Measurements from ENCODE around the gene FRAT2. TPM values are rescaled to one million over a fixed set of nuclear protein-coding genes. Genes with fewer than 3 reads are reported as not detected.
"Not testable (repeated sequence)": the region's sequence is repeated elsewhere in the genome, so short reads cannot be mapped to it uniquely, and the experiment has no call there.

FRAT2 gene
- polyA plus RNA-seq, 1 donor: 4.8 TPM

DNA sequence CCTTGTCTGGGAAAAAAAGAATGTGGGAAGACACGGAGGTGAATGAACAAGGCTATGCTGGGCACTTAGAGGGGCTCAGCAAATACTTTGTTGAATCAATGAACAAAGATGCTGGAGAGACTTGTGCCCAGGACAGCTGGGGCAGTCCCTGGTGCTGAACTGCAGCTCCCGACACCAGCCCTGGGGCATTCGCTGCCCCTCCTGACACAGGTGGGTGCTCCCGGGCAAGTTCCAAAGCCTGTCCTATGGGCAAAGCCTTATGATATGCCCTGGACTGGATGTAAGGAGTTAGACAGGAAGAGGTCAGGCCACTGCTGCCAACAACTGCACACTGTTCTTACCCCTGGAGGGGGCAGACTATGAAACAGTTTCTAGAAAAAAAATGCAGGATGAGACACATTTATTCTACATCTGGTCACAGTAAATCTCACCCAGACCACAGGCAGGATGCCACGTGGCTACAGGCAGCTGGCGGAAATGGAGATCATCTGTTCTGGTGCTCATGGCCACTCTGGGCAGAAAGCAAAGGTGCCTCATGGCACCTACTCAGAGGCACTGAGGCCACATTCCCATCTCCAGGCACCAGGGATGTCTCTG is 21.9 kb upstream of the FRAT2 start:
- no peak for DNase-seq

DNA sequence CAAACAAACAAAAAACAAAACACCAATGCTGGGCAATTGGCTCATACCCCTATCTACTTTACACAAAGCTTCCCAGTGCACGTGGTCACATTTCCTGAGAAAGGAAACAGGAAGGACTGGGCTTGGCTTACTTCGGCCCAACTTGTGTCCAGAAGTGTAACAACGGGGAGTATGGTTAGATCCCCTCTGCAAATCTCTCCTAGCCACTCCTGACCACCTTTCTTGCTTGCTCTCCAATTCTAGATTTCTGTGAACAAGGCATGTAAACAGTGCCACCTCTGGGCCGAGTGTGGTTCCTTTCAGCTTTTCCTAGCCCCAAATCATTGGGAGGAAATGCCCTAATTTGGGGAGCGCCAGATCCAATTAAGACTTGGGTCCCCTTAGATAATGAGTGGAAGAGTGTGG is 21.0 kb upstream of the FRAT2 start:
- no peak for DNase-seq

DNA sequence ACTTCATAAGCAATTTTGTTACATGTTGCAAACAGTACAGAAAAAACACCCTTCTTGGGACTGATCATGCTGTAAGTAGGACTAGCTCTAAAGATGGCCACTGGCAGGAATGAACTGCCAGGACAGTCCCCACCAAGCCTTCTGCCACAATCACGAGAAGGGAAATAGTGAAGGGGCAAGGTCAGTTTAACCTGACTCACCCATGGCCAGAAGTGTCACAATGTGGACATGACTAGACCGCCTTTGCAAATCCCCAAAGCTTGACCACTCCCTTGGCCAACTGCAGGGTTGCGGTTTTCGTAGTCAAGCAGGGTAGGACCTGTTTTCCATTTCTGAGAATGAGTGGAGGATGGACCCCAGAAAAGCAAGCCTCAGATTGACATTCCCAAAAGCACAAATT is 19.4 kb upstream of the FRAT2 start:
- DNase-seq: no peak

DNA sequence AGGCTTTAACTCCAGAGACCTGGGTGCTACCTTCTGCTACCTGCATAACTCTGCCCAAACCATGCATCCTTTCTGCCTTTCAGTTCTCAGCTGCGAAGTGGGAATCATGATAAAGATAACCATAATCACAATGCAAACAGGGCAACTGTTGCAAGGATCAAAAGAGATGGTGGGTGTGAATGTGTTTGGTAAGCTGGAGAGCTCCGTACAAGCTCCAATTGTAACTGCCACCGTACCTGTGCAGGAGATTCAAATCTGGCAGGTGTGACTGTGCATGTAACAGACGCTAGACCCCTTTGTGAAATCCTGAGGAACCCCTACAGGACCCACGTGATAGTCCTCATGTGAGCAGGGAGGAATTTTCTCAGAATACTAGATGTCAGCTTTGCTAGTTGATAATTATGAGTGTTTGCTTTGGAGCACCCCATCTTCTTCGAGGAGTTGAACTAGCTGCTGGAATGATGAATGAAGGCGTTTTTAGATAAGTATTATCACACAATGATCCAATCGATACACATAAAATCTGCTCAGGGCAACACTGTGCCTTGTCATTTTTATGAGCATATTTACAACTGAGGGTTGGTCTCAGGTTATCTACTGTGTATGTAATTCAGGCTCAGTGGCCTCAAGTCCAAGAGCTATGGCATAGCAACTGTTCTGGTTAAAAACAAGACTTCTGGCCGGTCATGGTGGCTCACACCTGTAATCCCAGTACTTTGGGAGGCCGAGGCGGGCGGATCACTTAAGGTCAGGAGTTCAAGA is 15.4 kb upstream of the FRAT2 start:
- no peak for DNase-seq

DNA sequence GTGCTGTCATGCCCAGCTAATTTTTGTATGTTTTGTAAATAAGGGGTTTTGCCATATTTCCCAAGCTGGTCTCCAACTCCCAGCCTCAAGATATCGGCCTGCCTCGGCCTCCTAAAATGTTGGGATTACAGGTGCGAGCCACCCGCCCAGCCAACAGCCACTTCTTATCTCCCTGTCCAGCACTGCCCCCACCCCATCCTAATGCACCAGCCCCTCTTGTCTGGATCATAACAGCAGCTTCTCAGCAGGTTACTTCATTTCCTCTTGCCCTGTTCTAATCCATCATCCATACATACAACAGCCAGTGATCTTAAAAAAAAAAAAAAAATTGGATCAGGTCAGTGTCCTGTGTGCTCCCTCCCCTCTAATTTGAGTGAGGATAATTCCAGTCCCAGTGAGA is 12.8 kb upstream of the FRAT2 start:
- no peak for DNase-seq

DNA sequence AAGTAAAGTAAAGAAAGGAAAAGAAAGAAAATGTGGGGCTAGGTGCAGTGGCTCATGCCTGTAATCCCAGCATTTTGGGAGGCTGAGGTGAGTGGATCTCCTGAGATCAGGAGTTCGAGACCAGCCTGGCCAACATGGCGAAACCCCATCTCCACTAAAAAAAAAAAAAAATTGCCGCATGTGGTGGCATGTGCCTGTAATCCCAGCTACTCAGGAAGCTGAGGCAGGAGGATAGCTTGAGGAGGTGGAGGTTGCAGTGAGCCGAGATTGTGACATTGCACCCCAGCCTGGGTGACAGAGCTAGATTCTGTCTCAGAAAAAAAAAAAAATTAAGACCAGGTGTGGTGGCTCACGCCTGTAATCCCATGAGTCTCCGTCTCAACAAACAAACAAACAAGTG is 9.1 kb upstream of the FRAT2 start:
- not testable (repeated sequence) for DNase-seq

DNA sequence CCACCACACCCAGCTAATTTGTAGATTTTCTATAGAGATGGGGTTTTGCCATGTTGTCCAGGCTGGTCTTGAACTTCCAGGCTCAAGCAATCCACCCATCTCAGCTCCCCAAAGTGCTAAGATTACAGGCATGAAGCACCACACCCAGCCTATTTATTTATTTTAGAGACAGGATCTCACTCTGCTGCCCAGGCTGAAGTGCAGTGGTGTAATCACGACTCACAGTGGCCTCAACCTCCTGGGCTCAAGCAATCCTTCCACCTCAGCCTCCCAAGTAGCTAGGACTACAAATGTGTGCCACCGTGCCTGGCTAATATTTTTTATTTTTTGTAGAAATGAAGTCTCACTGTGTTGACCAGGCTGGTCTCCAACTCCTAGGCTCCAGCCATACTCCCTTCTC is 6.9 kb upstream of the FRAT2 start:
- no peak for DNase-seq

DNA sequence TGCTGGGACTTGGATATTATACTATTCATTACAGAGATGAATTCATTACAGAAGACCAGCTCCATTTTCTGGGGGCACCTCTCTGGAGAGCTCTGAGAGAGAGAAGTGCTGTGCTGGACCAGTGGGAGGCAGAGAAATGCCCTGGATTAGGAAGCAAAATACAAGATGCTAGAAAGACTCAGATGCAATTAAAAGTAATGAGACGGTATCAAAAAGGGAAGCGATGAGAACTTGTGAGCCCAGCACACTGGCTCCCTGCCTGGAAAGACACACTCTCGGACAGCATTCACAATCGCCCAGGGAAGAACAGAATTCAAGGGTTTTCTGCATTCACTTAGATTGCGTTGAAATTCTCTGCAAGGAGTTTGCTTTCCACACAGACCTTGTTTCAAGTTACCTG is 3.5 kb upstream of the FRAT2 start:
- no peak for DNase-seq

DNA sequence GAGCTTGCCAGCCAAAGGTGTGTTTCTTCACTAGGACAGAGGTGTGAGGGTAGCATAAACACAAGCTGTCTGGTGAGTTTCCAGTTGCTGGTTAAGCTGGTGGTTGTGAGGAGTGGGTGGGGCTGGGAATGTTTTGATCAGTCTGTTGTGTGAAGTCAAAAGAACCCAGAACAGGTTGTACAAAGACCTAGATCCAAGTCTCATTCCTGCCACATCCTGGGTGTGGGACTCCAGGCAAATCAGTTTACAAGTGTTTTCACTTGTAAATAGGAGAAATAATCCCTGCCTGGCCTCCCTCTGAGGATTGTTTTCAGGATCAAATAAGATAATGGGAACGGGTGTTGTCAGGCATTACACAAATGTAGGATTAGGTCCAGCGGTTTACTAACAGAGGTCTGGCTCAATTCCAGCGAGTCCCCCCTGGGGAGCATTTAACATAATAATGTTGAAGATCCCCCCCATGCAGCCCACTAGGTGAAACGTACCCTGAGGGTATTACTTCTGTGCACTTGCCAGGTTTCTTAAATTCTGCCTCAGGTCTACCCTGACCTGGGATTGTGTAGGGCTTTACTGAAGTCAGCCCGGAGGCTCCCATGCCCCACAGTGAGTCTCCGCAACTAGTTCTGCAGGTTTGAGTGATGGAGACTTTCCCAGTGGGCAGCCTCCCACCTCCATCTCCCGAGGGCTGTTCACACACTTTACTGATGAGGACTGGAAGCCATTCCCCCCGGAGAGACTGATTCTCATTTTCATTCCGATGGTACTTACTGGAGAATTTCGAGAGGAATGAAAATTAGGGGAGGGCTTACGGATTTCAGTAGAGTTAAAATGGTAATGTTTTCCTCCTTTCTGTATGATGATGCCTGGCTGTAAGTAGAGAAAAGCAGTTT is 2.7 kb upstream of the FRAT2 start:
- DNase-seq: no peak

DNA sequence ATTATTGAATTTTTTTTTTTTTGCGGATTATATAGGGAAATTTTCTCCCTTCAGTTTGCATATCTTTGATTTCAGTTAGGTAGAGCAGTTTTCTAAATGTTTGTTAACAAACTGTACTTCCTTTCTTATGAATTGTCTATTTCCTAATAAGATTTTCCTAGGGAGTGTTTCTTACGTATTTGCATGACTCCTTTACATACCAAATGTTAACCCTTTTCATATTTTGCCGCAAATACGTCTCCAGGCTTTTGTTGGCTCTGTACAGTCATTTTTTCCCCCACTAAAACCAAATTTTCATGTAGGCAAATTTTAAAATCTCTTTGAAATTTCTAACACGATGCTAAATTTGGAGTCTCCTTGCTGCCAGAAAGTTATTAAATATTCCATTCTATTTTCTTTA is 1.9 kb upstream of the FRAT2 start:
- DNase-seq: no peak

DNA sequence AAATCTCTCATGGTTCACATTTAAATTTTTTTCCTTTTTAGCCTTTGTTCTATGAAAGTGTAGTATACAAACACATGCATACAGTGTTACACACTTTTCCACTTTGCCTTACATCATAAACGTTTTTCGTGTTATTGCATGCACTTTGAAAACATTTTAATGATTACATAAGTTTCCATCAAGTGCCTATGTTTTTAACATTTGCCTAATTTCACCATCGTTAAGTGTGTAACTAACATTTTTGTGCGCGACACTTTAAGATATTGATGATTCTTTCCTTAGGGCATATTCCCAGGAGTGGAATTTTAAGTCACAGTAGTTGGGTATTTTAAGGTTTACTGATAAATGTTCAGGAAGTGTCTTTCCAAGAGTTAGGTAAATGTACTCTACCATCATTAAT is 1.5 kb upstream of the FRAT2 start:
- DNase-seq: no peak

DNA sequence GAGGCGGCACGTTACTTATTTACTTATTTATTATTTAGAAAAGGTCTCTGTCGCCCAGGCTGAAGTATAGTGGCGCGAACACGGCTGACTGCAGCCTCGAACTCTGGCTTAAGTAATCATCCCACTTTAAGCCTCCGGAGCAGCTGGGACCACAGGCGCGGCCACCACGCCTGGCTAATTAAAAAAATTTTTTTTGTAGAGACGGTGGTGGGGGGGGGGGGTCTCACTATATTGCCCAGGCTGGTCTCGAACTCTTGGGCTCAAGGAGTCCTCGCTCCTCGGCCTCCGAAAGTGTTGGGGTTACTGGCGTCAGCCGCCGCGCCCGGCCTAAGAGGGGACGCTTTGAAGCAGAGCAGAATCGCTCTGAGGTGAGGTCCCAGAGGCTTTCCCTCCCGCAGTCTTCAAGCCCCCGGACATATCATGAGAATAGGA is 675 bp upstream of the FRAT2 start:
- DNase-seq: no peak

DNA sequence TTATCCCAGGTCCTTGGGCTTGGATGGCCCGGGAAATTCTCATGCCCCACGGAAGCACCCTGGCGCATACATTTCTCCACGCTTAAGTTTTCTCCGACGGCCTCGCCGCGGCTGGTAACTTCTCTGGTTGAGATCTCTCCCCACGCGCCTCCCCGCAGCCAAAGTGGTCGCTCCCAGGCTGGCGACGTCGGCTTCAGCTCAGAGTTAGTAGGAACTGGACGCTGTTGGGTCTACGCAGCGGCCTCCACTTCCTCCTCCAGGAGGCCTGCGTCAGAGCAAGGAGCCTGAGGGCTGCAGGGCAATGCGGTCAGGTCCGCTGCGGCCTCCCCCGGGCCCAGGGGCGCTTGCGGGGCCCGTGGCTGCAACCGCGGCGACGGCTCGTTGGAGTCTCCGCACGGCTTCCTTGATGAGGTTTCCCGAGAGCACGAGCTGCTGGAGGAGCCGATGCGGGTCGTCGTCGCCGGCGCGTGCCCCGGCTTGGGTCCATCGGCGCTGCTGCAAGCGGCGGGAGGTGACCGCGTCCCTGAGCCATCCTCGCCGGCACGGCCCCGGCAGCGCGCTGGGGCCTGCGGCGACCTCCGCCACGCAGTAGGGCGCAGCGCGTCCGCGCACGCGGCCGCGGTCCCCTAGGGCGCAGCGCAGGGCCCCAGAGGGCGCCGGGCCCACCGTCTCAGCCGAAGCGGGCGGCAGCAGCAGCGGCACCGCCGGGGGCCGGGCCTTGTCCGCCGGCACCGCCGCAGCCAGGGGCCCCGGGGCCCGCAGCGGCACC is 744 bp downstream of the FRAT2 start:
- DNase-seq: no peak

DNA sequence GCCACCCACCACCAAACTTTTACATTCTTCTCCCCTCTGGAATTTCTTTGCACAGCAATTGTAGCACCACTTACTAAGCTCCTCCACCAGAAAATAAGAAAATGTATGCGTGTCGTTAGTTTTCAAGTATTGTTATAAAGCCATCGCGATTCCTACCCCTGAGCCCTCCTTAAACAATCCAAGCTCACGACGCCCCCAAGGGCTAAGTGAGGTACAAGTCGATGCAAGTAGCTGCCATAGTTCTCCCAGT is 1.3 kb downstream of the FRAT2 start:
- no peak for DNase-seq

DNA sequence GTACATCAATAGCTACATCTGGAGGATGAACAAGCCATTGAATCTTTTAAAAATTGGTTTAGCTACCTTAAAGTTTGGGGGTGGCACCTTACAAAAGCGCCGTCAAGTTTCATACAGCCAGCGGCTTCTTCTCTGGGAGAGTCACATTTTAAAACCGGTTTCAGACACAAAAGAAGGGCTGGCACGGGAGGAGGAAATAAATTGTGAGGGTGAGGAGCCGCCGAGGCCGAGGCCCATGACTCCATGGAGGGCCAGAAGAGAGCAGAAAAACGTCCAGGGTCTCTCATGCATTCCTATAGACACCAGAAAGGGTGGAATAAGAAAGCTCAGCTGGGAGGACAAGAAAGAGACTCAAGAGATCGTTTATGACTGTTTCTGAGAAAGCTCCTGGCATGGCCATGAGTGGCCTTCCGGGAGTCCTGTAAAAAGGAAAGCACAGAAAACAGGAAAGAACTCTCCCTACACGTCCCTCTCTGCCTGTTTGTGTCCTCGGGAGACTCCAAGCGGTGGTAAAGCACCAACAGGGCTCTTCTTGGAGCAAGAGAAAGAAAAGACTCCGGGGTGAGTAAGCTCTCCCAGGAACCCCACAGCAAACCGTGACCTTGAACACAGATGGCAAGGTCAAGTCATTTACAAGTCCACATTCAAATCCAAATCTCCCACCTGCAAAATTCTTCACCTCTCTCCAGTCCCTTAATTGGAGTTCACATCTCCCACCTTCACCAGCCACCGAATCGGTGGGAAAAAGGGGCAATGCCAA is 1.8 kb downstream of the FRAT2 start:
- no peak for DNase-seq

DNA sequence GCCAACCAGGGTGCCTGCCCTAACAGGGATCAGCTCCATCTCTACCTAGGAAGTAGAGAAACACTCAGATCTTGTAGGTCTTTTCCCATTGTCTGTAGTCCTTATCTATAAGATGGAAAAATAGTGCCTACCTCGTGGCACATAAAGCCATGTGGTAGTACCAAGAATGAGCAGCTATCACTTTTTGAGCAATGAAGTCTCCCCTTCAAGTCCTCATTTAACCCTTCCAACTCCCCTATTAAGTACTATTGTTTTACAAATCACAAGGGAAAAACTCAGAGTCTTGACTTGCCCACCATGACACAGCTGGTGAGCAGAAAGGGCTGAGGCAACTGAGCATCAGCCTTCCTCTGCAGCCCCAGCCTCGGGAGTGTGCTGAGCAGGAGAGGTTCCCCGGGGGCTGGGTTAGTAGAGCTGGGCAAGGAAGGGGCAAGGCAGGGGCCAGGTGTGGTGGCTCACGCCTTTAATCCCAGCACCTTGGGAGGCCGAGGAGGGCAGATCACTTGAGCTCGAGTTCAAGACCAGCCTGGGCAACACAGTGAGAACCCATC is 3.3 kb downstream of the FRAT2 start:
- no peak for DNase-seq

DNA sequence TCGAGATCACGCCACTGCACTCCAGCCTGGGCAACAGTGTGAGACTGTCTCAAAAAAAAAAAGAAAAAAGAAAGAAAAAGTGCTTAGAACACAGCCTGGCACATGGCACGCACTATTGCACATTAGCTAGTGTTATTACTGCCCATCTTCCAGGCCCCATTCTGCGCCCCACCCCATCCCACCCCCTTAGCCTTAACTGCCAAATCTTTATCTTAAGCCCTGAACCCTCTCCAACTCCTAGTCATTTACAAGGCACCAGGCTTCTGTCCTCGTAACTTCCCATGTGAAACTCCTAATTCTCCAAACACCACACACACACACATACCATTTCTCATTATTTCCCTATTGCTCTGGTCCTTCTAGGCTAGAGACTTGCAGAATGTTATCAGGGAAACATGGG is 4.8 kb downstream of the FRAT2 start:
- no peak for DNase-seq

DNA sequence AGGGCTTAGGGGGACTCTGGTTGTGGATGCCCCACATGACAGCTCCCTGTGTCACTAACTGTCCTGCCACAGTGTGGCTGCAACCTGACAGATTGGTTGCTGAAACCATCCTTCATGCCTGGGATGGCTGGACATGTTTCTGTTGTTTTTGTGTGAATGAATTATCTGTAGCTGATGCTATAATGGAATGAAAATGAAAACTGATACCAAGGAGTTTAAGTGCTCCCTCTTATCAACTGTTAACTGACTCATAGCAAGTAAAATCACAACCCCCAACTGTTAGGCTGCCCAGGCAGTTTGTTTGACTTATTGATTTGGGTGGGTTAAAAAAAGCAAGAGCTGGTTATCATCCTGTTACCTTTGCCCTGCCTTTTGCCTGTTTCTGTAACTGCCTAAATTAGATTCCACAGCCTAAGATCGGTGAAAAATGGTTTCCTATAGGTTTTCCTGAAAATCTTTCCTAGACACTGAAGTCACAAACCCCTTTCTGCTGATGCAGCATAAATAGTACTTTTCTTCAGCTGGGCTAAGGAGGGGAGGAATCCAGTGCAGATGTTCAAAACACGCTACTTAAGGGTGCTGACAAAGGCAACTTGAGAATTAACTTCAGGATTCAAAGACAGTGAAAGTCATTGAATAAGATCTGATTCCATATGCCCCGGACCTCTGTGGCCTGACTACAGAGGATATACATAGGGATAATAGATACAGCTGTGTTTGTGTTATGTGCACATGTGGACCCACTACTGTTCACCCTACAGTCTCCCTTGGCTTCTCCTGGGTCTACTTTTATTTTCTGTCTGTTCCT is 5.7 kb downstream of the FRAT2 start:
- DNase-seq: no peak

DNA sequence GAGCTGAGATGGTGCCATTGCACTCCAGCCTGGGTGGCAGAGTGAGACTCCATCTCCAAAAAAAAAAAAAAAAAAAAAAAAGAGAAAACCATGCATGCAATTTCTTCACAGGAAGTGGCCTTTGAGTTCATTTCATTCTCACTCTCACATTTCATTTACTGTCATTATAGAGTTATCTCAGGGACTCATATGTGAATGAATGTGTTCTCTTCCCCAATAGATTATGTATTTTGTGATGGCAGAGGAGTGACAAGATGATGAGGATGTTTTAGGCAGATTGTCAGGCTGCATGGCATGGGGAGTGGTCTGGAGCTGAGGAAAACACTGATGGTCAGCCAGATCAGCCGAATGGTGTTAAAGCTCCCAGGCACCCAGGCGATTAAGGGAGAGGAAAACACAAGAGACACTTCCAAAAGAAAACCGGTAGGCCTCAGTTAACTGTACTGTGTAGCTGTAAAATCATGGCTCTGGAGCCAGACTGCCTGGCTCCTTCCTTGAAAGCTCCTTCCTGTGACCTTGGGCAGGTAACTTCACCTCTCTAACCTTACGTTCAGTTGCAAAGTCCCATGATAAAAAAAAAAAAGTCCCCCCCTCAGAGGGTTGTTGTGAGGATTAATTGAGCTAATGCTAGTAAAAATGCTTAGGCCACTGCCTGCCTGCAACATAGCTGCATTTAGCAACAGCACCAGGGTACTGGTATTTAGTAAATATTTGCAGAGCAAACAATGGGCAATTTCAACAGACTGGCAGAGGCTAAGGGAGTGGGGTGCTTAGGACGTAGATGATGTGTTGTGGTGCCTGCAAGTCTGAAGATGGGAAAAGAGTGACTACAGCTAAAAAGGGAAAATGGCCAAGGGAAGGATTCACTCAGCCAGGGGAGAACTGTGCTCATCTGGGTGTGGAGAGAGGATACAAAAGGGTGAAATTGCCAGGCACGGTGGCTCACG is 6.9 kb downstream of the FRAT2 start:
- DNase-seq: no peak

DNA sequence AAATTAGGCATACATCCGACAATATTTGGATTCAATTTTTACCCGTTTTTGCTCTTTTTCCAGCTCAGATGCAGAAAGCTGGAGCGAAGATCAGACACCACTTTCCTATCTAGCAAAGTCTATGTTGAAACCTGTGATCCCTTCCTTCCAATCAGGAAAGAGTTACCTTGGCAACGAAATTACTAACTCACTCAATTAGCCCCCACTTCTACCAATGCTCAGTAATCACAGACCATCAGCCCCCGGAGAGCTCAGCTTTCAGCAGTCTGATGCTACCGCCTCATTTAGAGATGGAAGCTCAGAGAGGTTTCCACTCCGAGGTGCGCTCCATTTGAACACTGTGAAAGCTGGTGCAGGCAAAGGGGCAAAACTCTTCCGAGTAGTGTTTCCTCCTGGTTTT is 8.8 kb downstream of the FRAT2 start:
- DNase-seq: no peak

Data from hindlimb muscle (tissue), 1 donor.